DND-41 (cell line): Measurements from ENCODE around the gene NCCRP1.

Experiments used
- ATAC-seq: fragments of 200-7000 bp; cut with Tn5 transposase; 3 replicates; pipeline ENCODE4 v1.9.1; 2021; ENCODE audit warnings: low read depth; ENCODE audit not compliant: insufficient read depth
- DNase-seq: peaks from one replicate; pipeline ENCODE4 v3.0.0-alpha.2; 2020
- H2AFZ ChIP-seq: 2 replicates; pipeline ENCODE4 v1.6.0; 2012; ENCODE audit warnings: low read depth, low read length
- H3K27ac ChIP-seq: 2 replicates; pipeline ENCODE4 v1.5.1; 2012; ENCODE audit warnings: low read length, inconsistent platforms
- H3K27me3 ChIP-seq: fragments of 200-600 bp; sonication (generic); 2 replicates; pipeline ENCODE4 v1.6.0; 2012; ENCODE audit warnings: low read length, mild to moderate bottlenecking, inconsistent platforms; ENCODE audit not compliant: insufficient read depth, poor library complexity
- H3K36me3 ChIP-seq: 2 replicates; pipeline ENCODE4 v1.5.1; 2012; ENCODE audit warnings: low read length, inconsistent platforms; ENCODE audit not compliant: insufficient read depth
- H3K4me1 ChIP-seq: 2 replicates; pipeline ENCODE4 v1.5.1; 2012; ENCODE audit warnings: mild to moderate bottlenecking, low read length; ENCODE audit not compliant: insufficient read depth
- H3K4me2 ChIP-seq: 2 replicates; pipeline ENCODE4 v1.6.0; 2012; ENCODE audit warnings: mild to moderate bottlenecking, moderate library complexity, low read length, inconsistent platforms; ENCODE audit not compliant: insufficient read depth
- H3K4me3 ChIP-seq, 2 experiments: fragments of 200-600 bp in 1 of 2; shearing (Covaris generic) in 1 of 2; 2 replicates each; pipeline ENCODE4 v1.5.1; 2012 to 2016; ENCODE audit warnings: inconsistent platforms in 2 of 2, low read length in 2 of 2, mild to moderate bottlenecking in 2 of 2, low read depth in 1 of 2, moderate library complexity in 1 of 2
- H3K79me2 ChIP-seq: 2 replicates; pipeline ENCODE4 v1.6.0; 2012; ENCODE audit warnings: low read length, inconsistent platforms; ENCODE audit not compliant: insufficient read depth
- H3K9ac ChIP-seq: 2 replicates; pipeline ENCODE4 v1.6.0; 2012; ENCODE audit warnings: low read depth, mild to moderate bottlenecking, inconsistent platforms, low read length, moderate library complexity
- H3K9me3 ChIP-seq: 2 replicates; pipeline ENCODE4 v1.5.1; 2012; ENCODE audit warnings: low read length, moderate library complexity, mild to moderate bottlenecking, inconsistent platforms; ENCODE audit not compliant: insufficient read depth, severe bottlenecking
- H4K20me1 ChIP-seq: 2 replicates; pipeline ENCODE4 v1.6.0; 2012; ENCODE audit warnings: low read length; ENCODE audit not compliant: insufficient read depth
- CTCF ChIP-seq: IDR thresholded peaks from 2 replicates; pipeline ENCODE4 v1.5.1; 2012; ENCODE audit warnings: borderline replicate concordance, low read length, moderate library complexity, mild to moderate bottlenecking; ENCODE audit not compliant: poor library complexity, severe bottlenecking; ENCODE audit errors: extremely low read depth
- EZH2 ChIP-seq: IDR thresholded peaks from 3 replicates; pipeline ENCODE4 v1.6.1; 2012; ENCODE audit warnings: borderline replicate concordance, low read depth, mild to moderate bottlenecking, moderate library complexity, low read length, inconsistent platforms; ENCODE audit not compliant: severe bottlenecking

Gene NCCRP1

GRCh38 chr19:39194832-39195542 is 1.8 kb upstream of the NCCRP1 start:
- Histone ChIP-seq H3K27me3 (no peaks in the 10 kb centered on the region), H3K4me3 (no peak overlapping the region), H4K20me1 (0 out of 2 replicates have a peak, but pooled peaks cover 2% of the 10 kb centered on the region), H3K9ac (no peak overlapping the region), H3K4me2 (no peak overlapping the region), H3K9me3 (no peaks in the 10 kb centered on the region), H3K79me2 (no peaks in the 10 kb centered on the region), H2AFZ (no peak overlapping the region), H3K4me1 (no peaks in the 10 kb centered on the region), H3K36me3 (no peaks in the 10 kb centered on the region), H3K27ac (no peak overlapping the region)
- DNase-seq (no peak), ATAC-seq (no peak)
- TF ChIP-seq EZH2 (no peak), CTCF (no peak)

GRCh38 chr19:39195755-39196154 is 1.0 kb upstream of the NCCRP1 start:
- Histone ChIP-seq H3K36me3 (no peaks in the 10 kb centered on the region), H2AFZ (no peak overlapping the region), H3K4me1 (no peaks in the 10 kb centered on the region), H3K9me3 (no peaks in the 10 kb centered on the region), H3K27ac (no peak overlapping the region), H3K79me2 (no peaks in the 10 kb centered on the region), H4K20me1 (0 out of 2 replicates have a peak, but pooled peaks cover 2% of the 10 kb centered on the region), H3K4me2 (no peak overlapping the region), H3K9ac (no peak overlapping the region), H3K4me3 (no peak overlapping the region), H3K27me3 (no peaks in the 10 kb centered on the region)
- no peak for DNase-seq
- no peak for ATAC-seq
- TF ChIP-seq CTCF = no peak
- TF ChIP-seq EZH2 = no peak

DNA sequence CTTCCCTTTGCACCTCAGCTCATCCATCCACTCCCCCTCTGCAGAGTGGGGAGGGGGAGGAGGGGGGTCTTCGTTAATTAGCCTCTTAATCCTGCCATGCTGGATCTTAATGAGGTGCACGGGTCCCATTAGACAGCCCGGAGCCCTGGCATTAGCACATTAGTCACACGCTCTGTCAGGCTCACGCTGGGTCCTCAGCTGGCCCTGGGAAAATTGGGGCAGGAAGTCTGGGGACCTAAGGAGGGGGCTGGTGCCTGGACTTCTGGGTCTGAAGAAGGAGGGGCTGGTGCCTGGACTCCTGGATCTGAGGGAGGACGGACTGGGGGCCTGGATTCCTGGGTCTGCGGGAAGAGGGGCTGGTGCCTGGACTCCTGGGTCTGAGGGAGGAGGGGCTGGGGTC is 444 bp upstream of the NCCRP1 start:
- H3K4me3 ChIP-seq = no peak overlapping the region
- no peak overlapping the region for H2AFZ ChIP-seq
- no peaks in the 10 kb centered on the region for H3K4me1 ChIP-seq
- no peaks in the 10 kb centered on the region for H3K27me3 ChIP-seq
- no peak for ATAC-seq
- no peaks in the 10 kb centered on the region for H3K9me3 ChIP-seq
- H3K27ac ChIP-seq = no peak overlapping the region
- no peak overlapping the region for H3K9ac ChIP-seq
- H3K79me2 ChIP-seq = no peaks in the 10 kb centered on the region
- 0 out of 2 replicates have a peak, but pooled peaks cover 2% of the 10 kb centered on the region for H4K20me1 ChIP-seq
- TF ChIP-seq CTCF = no peak
- no peak for TF ChIP-seq EZH2
- DNase-seq = no peak
- no peaks in the 10 kb centered on the region for H3K36me3 ChIP-seq
- no peak overlapping the region for H3K4me2 ChIP-seq

GRCh38 chr19:39197808-39198207 is 1.0 kb downstream of the NCCRP1 start:
- H3K27ac ChIP-seq = no peak overlapping the region
- H3K4me2 ChIP-seq = no peak overlapping the region
- H3K9me3 ChIP-seq = no peaks in the 10 kb centered on the region
- H4K20me1 ChIP-seq = 0 out of 2 replicates have a peak, but pooled peaks cover 2% of the 10 kb centered on the region
- peak; percentile 29 for TF ChIP-seq CTCF
- no peak for TF ChIP-seq EZH2
- no peaks in the 10 kb centered on the region for H3K79me2 ChIP-seq
- no peaks in the 10 kb centered on the region for H3K36me3 ChIP-seq
- no peak overlapping the region for H2AFZ ChIP-seq
- H3K27me3 ChIP-seq = no peaks in the 10 kb centered on the region
- DNase-seq (no peak), ATAC-seq (no peak)
- H3K4me1 ChIP-seq = no peaks in the 10 kb centered on the region
- H3K9ac ChIP-seq = no peak overlapping the region
- H3K4me3 ChIP-seq = no peak overlapping the region
